ENCODE measurements around the gene WWOX. TPM values are rescaled to one million over a fixed set of nuclear protein-coding genes. Genes with fewer than 3 reads are reported as not detected.

The WWOX gene
- total RNA-seq, 6 donors from 2014 or later = 18.7 to 167 (median 31.0) TPM

DNA sequence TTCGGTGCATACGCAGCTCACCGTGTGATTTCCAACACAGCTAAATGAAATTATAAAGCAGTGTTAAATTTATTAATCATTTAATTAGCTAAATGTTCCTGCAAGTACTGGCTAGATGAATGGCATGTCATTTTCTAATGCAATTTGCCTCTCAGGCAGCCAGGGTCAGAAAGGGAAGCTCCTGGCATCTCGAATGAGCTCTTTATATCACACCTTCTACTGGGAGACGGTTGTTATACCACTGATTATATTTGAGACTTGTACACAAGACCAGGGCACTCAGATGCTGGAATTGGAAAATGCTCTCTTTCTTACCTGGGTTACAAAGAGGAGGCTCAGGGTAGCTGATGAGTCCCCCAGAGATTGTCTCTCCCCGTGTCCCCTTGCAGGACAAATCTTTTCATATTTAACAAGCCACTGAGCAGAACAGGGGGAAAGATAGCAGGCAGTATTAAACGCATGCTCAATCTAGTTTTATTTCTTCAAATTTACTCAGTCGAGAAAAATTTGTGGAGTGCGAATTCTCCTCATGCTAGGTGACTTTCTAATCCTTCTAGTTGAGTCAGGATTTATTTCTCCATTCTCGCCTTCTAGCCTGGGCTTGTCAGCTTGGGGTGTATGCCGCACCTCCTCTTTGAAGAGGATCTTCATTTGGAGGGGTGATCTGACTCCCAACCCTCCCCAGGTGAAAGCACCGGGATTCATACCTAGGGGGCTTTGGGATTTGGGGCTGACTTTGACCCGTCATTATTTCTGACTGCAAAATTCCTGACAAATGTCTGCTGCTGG is 1060.0 kb downstream of the WWOX start:
- no peak overlapping the region for H3K27ac ChIP-seq
- no peak for ATAC-seq (ENCODE audit: low FRiP score in 2 of 2)
- WGBS, 2 donors = 92 to 94% methylated on average over 13 of the region's 13 CpGs
- H3K4me1 ChIP-seq = peaks cover 0 to 6% (median 0%) of the 10 kb centered on the region in 4 donors
- no peak for DNase-seq
- H3K9me3 ChIP-seq = no peaks in the 10 kb centered on the region
- H3K4me3 ChIP-seq = no peak overlapping the region
- TF ChIP-seq POLR2A (IDR thresholded peaks at IDR 0.05) = no peak
- TF ChIP-seq EP300 (IDR thresholded peaks at IDR 0.05) = no peak
- TF ChIP-seq, protein P1, sequence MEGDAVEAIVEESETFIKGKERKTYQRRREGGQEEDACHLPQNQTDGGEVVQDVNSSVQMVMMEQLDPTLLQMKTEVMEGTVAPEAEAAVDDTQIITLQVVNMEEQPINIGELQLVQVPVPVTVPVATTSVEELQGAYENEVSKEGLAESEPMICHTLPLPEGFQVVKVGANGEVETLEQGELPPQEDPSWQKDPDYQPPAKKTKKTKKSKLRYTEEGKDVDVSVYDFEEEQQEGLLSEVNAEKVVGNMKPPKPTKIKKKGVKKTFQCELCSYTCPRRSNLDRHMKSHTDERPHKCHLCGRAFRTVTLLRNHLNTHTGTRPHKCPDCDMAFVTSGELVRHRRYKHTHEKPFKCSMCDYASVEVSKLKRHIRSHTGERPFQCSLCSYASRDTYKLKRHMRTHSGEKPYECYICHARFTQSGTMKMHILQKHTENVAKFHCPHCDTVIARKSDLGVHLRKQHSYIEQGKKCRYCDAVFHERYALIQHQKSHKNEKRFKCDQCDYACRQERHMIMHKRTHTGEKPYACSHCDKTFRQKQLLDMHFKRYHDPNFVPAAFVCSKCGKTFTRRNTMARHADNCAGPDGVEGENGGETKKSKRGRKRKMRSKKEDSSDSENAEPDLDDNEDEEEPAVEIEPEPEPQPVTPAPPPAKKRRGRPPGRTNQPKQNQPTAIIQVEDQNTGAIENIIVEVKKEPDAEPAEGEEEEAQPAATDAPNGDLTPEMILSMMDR (IDR thresholded peaks at IDR 0.05) = no peak
- no peak for TF ChIP-seq POLR2AphosphoS5 (IDR thresholded peaks at IDR 0.05)
- no peaks in the 10 kb centered on the region for H3K36me3 ChIP-seq
- H3K27me3 ChIP-seq = no peaks in the 10 kb centered on the region

DNA sequence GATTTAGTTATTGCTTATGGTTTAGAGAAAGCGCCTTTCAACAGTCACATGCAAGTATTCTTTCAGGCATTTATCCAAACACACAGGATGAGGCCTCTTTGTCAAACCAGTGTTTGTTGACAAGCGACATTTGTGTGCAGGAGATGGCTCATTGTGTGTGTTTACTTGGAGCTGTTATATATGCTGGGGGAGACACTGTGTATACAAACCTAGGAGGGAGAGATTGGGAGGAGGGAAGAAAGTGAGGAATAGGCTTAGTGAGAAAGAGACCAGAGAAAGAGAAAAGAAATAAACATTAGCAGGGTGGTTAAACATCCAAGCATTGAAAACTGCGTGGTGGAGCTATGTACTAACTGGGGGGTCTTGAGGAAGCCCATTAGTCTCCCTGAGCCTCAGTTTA is 1063.5 kb downstream of the WWOX start:
- no peaks in the 10 kb centered on the region for H3K27me3 ChIP-seq
- DNase-seq (no peak), ATAC-seq (ENCODE audit: low FRiP score in 2 of 2) (no peak)
- no peak overlapping the region for H3K4me3 ChIP-seq
- TF ChIP-seq POLR2AphosphoS5 (IDR thresholded peaks at IDR 0.05) (no peak), EP300 (IDR thresholded peaks at IDR 0.05) (no peak), POLR2A (IDR thresholded peaks at IDR 0.05) (no peak)
- TF ChIP-seq, protein P1 (IDR thresholded peaks at IDR 0.05) = no peak
- peaks cover 0 to 6% (median 0%) of the 10 kb centered on the region in 4 donors for H3K4me1 ChIP-seq
- WGBS, 2 donors = 64 to 75% methylated on average over 3 of the region's 3 CpGs
- H3K27ac ChIP-seq = no peak overlapping the region
- H3K36me3 ChIP-seq = no peaks in the 10 kb centered on the region
- H3K9me3 ChIP-seq = no peaks in the 10 kb centered on the region

DNA sequence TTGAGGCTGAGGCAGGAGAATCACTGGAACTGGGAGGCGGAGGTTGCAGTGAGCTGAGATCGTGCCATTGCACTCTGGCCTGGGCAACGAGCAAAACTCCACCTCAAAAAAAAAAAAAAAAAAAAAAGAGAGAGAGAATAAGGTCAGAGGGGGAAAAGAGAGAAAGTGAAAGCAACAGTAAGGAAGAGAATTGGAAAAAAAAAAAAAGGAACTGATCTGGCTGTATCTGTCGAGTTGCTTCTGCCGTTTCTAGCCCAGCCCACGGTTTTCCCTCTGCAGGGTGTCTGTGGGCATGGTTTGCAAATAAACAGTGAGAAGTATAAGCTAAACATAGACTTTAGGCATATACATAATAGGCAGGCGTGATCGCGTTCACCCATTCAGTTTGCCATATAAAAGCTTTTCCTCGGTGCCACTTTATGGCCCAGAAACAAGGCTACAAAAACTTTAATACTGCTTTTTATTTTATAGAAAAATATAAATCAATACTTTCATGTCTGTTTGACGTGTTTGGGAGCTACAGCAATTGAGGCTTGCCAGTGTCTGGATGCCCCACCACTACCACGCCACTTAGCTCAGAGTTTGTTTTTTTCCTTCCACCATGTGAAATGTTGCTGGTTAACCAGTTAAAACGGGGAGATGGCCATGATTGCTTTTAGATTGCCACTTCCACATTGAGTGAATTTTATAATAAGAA is 1064.4 kb downstream of the WWOX start:
- DNase-seq (no peak), ATAC-seq (ENCODE audit: low FRiP score in 2 of 2) (peak in 1 of 2 donors; percentile 64)
- Histone ChIP-seq H3K4me3 (no peak overlapping the region), H3K36me3 (no peaks in the 10 kb centered on the region), H3K27me3 (no peaks in the 10 kb centered on the region), H3K4me1 (peaks cover 0 to 6% (median 0%) of the 10 kb centered on the region in 4 donors), H3K27ac (no peak overlapping the region), H3K9me3 (no peaks in the 10 kb centered on the region)
- 55 to 62% methylated on average over 13 of the region's 13 CpGs for WGBS, 2 donors
- no peak for TF ChIP-seq POLR2AphosphoS5 (IDR thresholded peaks at IDR 0.05)
- TF ChIP-seq, protein P1 (IDR thresholded peaks at IDR 0.05) = no peak
- no peak for TF ChIP-seq POLR2A (IDR thresholded peaks at IDR 0.05)
- no peak for TF ChIP-seq EP300 (IDR thresholded peaks at IDR 0.05)

DNA sequence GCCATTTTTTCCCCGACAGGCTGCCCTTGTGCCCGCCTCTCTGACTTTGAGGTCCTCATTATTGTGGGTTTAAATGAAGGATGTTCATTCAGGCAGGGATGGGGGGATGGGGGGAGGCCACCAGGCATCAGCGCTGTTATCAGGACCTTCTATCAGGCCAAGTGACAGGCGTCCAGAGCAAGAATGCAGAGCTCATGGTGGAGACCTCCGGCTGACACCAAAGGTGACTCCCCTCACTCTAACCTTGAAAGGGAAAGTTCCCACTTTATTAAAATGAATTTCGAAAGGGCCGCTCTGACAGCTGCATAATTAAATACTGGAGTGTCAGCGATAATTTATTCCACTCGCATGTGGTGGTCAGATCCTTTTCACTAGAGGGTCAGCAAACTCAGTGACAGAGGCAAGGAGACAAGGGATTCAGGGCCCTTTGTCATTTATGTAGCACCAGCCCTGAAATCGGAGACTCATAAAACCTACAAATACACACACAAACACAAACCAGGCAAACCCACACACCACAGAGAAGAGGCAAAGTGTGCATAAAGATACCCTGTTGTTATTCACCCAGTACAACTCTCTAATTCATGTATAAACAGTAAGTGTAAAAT is 1065.0 kb downstream of the WWOX start:
- ATAC-seq (ENCODE audit: low FRiP score in 2 of 2) (no peak), DNase-seq (no peak)
- H3K9me3 ChIP-seq = no peaks in the 10 kb centered on the region
- no peaks in the 10 kb centered on the region for H3K27me3 ChIP-seq
- TF ChIP-seq, protein P1 (IDR thresholded peaks at IDR 0.05) = no peak
- TF ChIP-seq POLR2A (IDR thresholded peaks at IDR 0.05) = no peak
- no peak for TF ChIP-seq POLR2AphosphoS5 (IDR thresholded peaks at IDR 0.05)
- TF ChIP-seq EP300 (IDR thresholded peaks at IDR 0.05) = no peak
- no peak overlapping the region for H3K27ac ChIP-seq
- 78 to 82% methylated on average over 10 of the region's 10 CpGs for WGBS, 2 donors
- H3K4me1 ChIP-seq = peaks cover 0 to 6% (median 4%) of the 10 kb centered on the region in 4 donors
- no peaks in the 10 kb centered on the region for H3K36me3 ChIP-seq
- H3K4me3 ChIP-seq = no peak overlapping the region
